WTC11 (cell line): ENCODE measurements around the gene PCSK2.

Experiments
- CTCF ChIP-seq: fragments of 200-600 bp; IDR thresholded peaks from 2 replicates; pipeline ENCODE4 v1.8.0; 2022; ENCODE audit warnings: antibody characterized with exemption
- KAT7 ChIP-seq: sonication (generic); formaldehyde crosslinking; IDR thresholded peaks from 2 replicates; pipeline ENCODE4 v1.8.1; 2023; ENCODE audit warnings: missing genetic modification reagents, mild to moderate bottlenecking, borderline replicate concordance
- USF1 ChIP-seq: sonication (generic); formaldehyde crosslinking; IDR thresholded peaks from 2 replicates; pipeline ENCODE4 v1.8.0; 2022; ENCODE audit warnings: mild to moderate bottlenecking, missing genetic modification reagents
- USF2 ChIP-seq: sonication (generic); formaldehyde crosslinking; IDR thresholded peaks from 2 replicates; pipeline ENCODE4 v1.8.1; 2023; ENCODE audit warnings: mild to moderate bottlenecking, missing genetic modification reagents, moderate library complexity
- TF ChIP-seq, protein P1 (sequence below): sonication (generic); formaldehyde crosslinking; IDR thresholded peaks from 2 replicates; pipeline ENCODE4 v1.8.1; 2023; ENCODE audit warnings: mild to moderate bottlenecking, moderate library complexity, missing genetic modification reagents

- TF ChIP-seq CTCF (no peak), USF1 (CRISPR knock-in tag) (no peak), USF2 (CRISPR knock-in tag) (no peak), KAT7 (CRISPR knock-in tag) (no peak)
- TF ChIP-seq, protein P1, sequence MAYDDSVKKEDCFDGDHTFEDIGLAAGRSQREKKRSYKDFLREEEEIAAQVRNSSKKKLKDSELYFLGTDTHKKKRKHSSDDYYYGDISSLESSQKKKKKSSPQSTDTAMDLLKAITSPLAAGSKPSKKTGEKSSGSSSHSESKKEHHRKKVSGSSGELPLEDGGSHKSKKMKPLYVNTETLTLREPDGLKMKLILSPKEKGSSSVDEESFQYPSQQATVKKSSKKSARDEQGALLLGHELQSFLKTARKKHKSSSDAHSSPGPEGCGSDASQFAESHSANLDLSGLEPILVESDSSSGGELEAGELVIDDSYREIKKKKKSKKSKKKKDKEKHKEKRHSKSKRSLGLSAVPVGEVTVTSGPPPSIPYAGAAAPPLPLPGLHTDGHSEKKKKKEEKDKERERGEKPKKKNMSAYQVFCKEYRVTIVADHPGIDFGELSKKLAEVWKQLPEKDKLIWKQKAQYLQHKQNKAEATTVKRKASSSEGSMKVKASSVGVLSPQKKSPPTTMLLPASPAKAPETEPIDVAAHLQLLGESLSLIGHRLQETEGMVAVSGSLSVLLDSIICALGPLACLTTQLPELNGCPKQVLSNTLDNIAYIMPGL (CRISPR knock-in tag): no peak
Measured at GRCh38 chr20:17379651-17380050, 152.8 kb downstream of the PCSK2 start.
